NCI-H1092 (cell line): ENCODE data around the gene CD70.
"Not testable (repeated sequence)": the region's sequence is repeated elsewhere in the genome, so short reads cannot be mapped to it uniquely, and the experiment has no call there.

ENCODE experiments used
- DNase-seq: peaks from one replicate; lab custom pipeline; 2025; lab: John Stamatoyannopoulos, UW

CD70 gene

DNA sequence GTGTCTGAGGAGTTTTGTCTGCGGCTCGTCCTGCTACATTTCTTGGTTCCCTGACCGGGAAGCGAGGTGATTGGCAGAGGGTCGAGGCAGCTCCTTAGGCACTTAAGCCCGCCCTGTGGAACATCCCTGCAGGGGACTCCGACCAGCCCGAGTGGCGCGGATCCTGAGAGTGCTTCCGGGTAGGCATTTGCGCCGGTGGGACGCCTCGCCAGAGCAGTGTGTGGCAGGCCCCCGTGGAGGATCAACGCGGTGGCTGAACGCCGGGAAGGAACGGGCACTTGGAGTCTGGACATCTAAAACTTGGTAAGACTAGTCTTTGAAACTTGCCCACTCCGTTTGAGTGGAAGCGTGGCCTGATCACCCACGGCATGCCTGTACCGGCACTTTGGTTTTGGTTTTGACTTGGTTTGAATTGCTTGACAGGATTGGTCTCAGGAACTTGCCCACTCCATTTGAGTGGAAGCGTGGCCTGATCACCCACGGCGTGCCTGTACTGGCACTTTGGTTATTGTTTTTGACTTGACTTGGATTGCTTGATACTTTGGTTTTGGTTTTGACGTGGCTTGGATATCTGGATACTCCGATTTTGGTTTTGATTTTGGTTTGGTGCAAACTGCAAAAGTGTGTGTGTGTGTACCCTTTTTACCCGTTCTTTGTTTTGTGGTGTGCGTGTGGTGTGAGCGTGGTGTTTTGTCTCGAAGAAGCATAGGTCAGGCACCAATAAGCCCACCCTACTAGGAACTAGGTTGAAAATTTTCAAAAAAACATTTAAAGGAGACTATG, 6.7 kb upstream of the CD70 start:
- DNase-seq, result not testable (repeated sequence)

DNA sequence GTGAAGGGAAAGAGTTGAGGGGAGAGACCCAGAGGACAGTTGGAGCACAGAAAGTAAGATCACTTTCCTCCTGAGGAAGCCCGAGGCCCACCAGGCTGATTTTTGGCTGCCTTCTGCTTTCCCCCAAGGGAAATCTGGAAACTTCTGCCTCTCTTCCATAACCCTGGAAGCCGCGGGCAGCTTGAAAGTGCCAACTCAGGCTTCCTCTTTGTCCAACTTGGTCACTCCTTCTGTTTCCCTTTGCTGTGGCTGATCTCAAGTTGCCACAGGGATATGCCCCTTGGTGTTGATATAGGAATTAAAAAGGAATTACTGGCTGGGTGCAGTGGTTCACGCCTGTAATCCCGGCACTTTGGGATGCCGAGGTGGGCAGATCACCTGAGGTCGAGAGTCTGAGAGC, 5.7 kb upstream of the CD70 start:
- no peak for DNase-seq

DNA sequence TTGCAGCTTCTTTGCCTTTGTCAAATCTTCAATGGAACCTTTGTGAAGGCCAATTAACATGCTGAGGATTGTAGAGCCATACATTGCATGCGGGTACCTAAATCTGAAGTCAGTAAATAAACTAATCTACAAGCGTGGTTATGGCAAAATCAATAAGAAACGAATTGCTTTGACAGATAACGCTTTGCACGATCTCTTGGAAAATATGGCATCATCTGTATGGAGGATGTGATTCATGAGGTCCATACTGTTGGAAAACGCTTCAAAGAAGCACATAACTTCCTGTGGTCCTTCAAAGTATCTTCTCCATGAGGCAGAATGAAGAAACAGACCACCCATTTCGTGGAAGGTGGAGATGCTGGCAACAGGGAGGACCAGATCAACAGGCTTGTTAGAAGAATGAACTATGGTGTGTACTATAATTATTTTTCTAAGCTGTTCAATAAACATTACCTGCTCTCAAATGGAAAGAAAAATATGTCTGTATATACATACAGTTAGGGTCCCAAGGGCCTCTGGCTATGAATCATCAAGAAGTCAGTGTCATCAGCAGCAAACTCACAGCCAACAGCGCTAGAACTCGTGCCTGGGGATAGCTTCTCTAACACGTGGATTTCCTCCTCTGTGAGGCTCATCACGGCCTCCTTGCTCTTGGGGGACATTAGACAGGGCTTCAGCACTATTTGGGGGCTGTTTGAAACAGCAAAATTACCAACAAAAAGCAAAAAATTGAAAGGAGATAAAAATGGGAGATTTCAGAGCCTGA, 2.9 kb upstream of the CD70 start:
- DNase-seq, result no peak

DNA sequence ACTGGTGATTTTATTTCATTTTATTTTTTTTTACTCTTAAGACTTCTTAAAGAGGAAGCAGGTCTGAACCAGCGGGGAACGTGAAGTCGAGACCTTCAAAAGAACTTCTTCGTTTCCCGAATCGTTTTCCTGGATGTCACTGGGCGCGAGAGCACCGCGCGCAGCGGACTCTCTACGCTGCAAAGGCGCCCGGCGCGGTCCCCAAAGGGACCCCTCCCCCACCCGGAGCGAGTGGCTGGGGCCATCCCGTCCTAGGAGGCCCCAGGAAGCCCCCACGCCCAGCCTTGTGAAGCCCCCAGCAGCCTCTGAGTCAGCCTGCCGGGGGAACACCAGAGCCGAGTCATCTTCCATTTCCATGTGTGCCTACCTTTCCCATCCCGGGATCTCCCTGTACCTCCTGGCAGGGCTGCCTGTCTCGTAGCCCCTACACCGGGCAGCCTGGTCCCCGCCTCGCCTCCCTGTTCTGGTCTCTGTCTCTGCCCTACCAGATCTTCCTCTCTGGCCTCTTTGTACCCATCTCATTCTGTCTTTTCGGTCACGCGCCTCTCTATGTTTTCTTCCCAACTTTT, 608 bp downstream of the CD70 start:
- DNase-seq, result no peak

DNA sequence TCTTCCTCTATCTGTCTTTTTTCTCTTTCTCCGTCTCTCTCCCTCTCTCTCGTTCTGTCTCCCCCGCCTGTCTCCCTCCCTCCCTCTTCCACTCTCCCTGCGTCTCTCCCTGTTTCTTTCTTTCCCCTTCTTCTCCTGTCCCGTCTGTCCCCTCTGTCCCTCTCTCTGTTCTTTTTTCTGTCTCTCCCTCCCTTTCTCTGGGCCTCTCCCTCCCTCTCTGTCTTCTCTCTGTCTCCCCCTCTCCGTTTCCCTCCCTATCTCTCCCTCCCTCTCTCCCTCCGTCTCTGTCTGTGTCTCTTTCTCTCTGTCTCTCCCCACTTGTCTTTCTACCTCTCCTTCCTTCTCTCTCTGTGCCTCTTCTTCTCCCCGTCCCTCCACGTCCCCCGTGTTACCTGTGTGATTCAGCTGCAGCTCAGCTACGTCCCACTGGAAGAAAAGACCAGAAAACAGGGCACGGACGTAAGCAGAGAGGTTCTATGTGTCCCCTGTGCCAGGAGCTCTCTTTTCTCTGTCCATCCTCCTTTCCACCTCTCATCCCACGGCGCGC, 1.2 kb downstream of the CD70 start:
- DNase-seq, result no peak

DNA sequence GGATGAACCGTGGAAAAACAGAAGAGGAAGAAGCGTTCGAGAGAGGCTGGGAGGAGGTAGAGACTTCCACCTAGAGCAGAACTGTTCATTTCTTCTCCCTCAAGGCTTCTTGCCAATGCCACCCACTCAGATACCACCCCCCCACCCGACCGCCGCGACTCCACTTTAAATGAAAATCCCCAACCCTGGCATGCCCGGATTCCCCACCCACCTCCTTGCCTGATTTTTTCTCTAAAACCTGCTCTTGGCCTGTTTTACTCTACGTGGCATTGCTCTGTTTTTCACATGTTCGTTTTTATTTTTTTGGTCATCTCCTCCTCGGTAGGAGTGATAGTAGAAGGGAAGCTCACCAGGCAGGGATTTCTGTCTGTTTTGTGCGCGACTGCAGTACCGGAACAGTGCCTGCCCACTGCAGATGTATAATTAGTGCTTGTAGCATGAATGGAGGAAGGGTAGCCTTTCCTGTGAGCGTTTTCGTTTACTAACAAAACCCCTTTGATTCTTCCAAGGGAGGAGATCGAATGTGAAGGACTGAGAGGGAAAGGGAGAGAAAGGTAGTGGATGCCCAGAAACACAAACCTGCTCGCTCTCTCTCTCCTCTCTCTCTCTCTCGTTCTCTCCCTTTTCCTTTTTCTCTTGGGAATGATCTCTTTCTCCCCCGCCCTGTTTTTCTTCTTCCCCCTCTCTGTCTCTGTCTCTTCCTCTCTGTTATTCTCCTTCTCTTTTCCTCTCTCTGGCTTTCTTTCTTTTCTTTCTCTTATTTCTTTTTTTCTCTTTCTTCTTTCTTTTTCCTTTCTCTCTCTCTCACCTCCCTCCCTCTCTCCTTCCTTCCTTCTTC, 2.2 kb downstream of the CD70 start:
- no peak for DNase-seq

DNA sequence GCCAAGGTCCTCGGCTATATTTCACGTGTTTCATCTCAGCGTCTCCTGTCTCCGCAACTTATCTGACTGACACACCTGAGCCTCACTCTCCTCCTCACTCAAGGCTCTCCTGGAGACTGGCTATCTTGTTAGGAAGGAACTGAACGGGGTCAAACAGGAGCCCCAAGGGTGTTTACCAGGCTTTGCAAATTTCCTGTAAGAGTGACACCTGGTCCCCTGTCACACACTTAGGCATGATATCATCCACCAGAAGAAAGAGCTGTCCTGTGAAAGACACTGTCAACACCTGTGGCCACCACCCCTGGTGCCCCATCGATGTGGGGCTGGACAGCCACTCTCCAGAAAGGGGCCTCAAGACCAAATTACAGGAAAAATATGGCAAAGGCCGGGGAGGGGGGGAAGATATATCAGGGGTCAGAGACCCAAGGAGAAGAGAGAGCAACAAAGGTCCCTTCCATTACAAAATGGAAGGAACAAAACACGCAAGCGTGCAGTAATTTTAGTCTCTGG, 2.9 kb downstream of the CD70 start:
- DNase-seq, result no peak

DNA sequence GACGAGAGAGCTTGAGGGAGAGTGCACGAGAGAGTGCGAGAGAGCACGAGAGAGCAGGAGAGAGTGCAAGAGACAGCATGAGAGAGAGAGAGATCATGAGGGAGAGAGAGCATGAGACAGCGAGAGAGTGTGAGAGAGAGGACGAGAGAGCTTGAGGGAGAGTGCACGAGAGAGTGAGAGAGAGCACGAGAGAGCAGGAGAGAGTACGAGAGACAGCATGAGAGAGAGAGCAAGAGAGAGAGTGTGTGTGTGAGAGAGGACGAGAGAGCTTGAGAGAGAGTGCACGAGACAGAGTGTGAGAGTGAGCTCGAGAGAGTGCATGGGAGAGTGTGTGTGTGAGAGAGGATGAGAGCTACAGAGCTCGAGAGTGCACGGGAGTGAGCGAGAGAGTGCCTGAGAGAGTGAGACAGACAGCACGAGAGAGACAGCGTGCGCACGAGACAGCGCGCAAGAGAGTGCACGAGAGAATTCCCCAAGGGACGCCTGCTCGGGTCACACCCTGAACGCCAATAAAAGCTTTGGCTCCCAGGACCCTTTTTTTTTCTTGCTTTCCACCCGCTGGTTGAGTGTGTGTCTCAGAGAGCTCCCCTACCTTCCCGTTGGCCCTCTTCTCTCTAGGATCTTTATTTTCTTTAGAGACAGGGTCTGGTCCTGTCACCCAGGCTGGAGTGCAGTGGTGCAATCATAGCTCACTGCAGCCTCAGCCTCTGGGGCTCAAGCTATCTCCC, 3.7 kb downstream of the CD70 start:
- DNase-seq, result no peak

DNA sequence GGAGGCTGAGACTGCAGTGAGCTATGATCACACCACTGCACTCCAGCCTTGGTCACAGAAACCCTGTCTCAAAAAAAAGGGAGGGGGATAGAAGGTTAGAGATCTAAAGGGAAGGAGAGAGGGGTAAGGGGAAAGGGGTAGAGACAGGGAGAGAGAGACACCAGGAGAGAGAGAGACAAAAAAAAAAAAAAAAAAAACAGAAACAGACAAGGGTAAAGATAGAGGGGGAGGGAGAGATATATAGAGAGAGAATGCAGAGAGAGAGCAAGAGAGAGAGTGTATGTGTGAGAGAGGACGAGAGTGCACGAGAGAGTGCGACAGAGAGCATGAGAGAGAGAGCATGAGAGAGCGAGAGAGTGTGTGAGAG, 4.2 kb downstream of the CD70 start:
- DNase-seq, result no peak

DNA sequence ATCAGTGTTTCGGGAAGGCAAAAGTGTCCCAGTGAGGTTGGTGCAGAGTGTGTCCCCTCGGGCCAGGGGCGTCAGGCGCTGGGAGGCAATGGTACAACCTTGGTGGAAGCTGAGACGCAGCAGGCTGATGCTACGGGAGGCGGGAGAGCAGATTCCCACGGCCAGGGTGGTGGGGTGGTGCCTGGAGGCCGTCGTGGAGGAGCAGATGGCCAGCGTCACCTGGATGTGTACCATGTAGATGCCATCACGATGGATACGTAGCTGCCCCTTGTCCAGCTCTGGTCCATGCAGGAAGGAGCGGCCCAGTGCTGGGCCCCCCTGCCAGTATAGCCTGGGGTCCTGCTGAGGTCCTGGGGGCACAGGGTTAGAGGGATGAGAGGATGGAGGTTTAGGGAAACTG, 4.9 kb downstream of the CD70 start:
- no peak for DNase-seq

DNA sequence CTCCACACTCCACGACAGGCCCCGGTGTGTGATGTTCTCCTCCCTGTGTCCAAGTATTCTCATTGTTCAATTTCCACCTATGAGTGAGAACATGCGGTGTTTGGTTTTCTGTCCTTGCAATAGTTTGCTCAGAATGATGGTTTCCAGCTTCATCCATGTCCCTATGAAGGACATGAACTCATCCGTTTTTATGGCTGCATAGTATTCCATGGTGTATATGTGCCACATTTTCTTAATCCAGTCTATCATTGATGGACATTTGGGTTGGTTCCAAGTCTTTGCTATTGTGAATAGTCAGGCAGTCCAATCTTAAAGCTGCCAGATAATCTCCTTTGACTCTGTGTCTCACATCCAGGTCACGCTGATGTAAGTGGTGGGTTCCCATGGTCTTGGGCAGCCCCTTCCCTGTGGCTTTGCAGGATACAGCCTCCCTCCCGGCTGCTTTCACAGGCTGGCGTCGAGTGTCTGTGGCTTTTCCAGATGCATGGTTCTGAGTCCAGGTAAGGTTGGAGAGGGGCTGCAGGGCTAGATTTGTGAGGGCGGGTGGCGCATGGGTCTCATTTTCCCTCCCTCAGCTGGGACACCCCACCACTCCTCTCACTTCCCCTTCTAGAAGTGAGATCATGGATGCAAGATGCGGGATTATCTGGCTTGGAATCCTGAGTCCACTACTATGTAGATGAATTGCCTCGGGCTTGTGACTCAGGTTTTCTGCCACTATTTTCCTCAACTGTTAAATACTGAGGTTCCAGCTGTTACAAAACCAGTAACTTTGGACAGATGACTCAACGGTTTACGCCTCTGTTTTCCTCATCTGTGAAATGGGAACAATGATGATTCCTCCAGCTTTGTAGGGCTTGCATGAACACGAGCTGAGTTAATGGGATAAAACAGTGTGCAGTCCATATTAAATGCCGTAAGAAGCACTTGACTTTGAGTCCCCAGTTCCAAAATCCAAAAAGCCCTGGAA, 8.2 kb downstream of the CD70 start:
- not testable (repeated sequence) for DNase-seq

DNA sequence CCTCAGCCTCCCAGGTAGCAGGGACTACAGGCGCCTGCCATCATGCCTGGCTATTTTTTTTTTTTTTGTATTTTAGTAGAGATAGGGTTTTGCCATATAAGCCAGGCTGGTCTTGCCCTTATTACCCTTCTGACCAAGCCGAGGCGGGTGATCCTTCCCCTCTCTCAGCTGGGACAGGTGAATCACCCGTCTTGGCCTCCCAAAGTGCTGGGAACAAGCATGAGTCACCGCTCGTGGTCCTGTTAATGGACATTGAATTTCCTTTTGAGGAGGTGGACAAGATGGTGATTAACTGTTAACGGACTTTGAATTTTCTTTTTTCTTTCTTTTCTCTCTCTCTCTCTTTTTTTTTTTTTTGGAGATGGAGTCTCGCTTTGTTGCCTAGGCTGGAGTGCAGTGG, 10.6 kb downstream of the CD70 start:
- DNase-seq, result no peak

DNA sequence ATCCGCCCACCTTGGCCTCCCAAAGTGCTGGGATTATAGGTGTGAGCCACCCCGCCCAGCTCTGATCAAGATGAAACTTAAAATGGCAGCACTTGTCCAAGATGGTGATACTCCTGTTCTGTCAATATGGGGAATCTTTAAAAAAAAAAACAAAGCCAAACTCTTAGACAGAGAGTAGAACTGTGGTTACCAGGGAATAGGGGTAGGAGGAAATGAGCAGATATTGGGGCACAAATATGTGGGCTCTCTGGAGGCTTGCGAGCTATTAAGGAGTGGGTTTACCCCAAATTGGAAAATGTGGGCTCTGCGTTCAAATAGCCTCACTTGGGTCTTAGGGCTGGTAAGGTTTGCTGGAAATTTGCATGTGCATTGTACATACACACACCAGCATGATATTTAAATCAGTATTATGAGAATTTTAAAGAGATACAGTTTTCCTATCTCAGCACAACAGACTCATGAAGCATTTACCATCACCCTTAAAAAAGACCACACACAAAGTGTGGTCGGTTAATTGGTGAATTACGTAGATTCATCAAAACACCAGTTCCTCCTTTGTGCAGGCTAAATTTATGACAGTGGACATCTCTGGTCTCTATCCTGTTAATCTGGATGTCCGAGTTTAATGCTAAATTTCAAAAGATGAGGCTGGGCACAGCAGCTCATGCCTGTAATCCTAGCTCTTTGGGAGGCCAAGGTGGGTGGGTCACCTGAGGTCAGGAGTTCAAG, 11.3 kb downstream of the CD70 start:
- no peak for DNase-seq

DNA sequence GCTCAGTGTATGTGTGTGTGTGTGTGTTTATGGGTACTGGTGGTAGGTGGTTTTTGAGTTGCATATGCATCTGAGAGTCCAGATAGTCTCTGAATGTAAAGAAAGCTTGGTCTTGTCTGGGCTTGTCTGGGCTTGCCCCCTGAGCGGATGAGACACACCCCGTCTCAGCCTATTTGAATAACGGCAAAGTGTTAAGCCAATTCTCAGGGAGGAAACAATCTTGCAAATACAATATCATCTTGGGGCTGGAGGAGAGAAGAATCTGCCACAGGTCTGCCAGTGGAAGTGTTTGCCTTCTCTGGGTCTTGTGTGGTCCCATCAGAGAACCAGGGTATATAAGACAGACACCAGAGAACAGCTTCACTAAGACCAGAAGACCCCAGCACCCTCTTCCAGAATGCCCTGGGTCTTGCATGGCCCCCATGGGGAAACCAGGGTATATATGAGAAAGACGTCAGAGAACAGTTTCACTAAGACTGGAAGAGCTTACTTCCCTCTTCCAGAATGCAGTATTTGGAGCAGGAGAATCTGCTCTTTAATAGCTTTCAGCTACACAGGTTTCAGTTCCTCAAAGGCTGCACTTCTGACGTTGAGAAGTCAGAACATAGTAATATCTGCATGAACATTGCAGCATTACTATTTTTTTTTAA, 13.3 kb downstream of the CD70 start:
- no peak for DNase-seq

DNA sequence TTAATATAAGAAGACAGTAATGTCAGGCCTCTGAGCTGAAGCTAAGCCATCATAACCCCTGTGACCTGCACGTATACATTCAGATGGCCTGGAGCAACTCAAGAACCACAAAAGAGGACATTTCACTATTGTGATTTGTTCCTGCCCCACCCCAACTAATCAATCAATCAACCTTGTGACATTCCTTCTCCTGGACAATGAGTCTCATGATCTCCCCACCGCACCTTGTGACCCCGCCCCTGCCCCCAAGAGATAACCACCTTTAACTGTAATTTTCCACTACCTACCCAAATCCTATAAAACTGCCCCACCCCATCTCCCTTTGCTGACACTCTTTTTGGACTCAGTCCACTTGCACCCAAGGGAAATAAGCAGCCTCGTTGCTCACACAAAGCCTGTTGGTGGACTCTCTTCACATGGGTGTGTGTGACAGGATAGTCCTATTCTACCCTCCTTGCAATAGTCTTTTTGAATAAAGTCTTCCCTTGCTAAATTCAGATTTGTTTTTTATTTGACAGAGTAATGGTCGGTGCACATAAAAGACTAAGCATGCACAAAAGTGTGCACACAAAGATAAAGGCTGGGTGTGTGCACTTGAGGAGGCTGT, 14.0 kb downstream of the CD70 start:
- DNase-seq, result no peak

DNA sequence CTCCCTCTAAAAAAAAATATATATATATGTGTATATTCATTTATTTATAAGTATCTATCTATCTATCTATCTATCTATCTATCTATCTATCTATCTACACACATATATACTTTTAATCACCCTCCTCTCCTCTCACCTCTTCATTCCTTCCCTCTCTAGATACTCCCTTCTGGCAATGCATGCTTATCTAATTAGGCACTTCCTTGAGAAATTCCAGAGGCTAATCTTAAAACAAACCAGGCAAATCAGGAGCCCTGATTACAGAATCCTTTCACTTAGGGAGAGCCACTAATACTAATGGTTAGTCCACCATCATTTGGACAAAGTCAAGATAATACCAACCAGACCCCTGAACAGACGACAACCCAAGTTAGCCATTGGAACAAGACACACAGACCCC, 17.6 kb downstream of the CD70 start:
- no peak for DNase-seq

DNA sequence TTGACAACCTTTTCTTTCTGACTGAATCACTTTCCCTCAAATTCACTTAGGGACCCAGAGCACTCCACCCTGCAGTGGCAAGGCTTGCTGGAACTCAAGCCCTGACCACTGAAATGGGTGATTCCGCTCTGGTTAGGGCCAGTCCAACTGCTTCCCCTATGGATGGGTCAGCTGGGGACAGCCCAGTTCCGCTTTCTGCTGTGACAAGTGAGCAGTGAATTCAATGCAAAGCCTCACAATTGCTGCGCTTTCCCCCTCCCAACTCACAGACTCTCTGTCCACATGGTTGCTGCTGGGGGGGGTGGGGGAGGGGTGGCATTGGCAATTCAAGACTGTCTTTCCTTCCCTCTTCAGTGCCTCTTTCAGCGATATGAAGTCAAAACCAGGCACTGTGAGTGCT, 18.7 kb downstream of the CD70 start:
- DNase-seq, result no peak

DNA sequence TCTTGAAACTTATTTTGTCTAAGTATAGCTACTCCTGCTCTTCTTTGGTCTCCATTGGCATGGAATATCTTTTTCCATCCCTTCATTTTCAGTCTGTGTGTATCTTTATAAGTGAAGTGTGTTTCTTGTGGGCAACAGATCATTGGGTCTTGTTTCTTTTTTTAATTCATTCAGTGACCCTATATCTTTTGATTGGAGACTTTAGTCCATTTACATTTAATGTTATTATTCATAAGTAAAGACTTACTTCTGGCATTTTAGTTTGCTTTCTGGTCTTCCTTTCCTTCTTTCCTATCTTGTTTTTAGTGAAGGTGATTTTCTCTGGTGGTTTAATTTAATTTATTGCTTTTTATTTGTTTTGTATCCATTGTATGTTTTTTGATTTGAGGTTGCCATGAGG, 19.8 kb downstream of the CD70 start:
- DNase-seq, result no peak
